AG04450 (cell line): Measurements from ENCODE around the gene RCBTB1. TPM values are rescaled to one million over a fixed set of nuclear protein-coding genes. Genes with fewer than 3 reads are reported as not detected.
"Not testable (repeated sequence)": the region's sequence is repeated elsewhere in the genome, so short reads cannot be mapped to it uniquely, and the experiment has no call there.

Source experiments
- CTCF ChIA-PET: fragments of 300-600, 350-600 bp; formaldehyde crosslinking; extraction: SDS; loops from one replicate; lab custom pipeline; 2022; ENCODE audit warnings: antibody characterized with exemption, inconsistent platforms; lab: Charles Lee
- POLR2A ChIA-PET: fragments of 350-600 bp; formaldehyde crosslinking; extraction: SDS; loops from one replicate; lab custom pipeline; 2021; ENCODE audit warnings: antibody characterized with exemption, inconsistent platforms; lab: Yijun Ruan, JAX
- DNase-seq: peaks from one replicate; pipeline ENCODE4 v3.0.0-alpha.2; 2011; ENCODE audit warnings: low read depth, low spot score
- H3K27ac ChIP-seq: one replicate; pipeline ENCODE4 v1.5.1; 2012; ENCODE audit warnings: low read depth, low read length, control low read depth
- H3K27me3 ChIP-seq: one replicate; pipeline ENCODE4 v1.6.0; 2012; ENCODE audit warnings: low read length; ENCODE audit not compliant: control insufficient read depth, insufficient read depth
- H3K4me3 ChIP-seq: 2 replicates; pipeline ENCODE4 v1.5.1; 2011; ENCODE audit warnings: mild to moderate bottlenecking, low read depth, low read length, control low read depth
- H3K9me3 ChIP-seq: 2 replicates; pipeline ENCODE4 v1.5.1; 2012; ENCODE audit warnings: low read length; ENCODE audit not compliant: control insufficient read depth, insufficient read depth
- polyA plus RNA-seq: library from polyadenylated mRNA; depleted of rRNA; stranded (reverse); fragments of >200 nt; gene quantifications from 2 replicates; pipeline ENCODE4 v1.2.3, GENCODE V29; 2011
- TF ChIP-seq, protein P1 (sequence below): IDR thresholded peaks from 2 replicates; pipeline ENCODE4 v1.5.1; 2011; ENCODE audit warnings: low read depth, low read length, control low read depth, inconsistent platforms

The RCBTB1 gene
- polyA plus RNA-seq, 1 experiment = 28.5 TPM

DNA sequence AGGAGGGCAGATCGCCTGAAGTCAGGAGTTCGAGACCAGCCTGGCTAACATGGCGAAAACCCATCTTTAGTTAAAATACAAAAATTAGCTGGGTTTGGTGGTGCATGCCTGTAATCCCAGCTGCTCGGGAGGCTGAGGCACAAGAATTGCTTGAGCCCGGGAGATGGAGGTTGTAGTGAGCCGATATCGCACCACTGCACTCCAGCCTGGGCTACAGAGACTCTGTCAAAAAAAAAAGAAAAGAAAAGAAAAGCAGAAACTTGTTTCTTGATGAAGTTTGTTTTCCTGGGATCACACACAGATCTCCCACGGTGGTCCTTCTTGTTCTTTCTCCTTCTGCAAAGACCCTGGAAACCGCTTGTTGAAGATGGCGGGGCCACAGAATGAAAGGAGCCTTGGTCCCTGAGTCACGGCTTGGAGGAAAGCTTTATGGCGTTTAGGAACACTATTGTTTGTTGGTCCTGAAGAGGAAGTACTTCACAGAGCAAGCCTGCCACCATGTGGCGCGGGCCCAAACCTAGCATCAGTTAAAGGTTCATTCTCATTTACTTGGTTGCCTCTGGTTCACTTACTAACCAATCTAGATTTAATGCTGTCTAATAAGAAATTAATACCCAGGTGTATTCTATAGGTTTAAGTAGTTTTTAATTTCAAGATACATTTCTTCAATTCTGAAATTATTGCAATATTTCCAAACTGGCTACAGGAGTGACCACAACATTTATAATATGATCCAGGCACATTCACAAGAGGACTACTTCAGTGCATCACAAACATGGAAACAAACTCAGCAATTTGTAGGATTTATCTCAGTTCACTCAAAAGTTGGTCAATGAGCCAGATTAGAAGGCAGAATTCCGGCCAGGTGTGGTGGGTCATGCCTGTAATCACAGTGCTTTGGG, 21.6 kb upstream of the RCBTB1 start:
- DNase-seq = peak; percentile 68
- POLR2A ChIA-PET = no interaction called here
- TF ChIP-seq, protein P1, sequence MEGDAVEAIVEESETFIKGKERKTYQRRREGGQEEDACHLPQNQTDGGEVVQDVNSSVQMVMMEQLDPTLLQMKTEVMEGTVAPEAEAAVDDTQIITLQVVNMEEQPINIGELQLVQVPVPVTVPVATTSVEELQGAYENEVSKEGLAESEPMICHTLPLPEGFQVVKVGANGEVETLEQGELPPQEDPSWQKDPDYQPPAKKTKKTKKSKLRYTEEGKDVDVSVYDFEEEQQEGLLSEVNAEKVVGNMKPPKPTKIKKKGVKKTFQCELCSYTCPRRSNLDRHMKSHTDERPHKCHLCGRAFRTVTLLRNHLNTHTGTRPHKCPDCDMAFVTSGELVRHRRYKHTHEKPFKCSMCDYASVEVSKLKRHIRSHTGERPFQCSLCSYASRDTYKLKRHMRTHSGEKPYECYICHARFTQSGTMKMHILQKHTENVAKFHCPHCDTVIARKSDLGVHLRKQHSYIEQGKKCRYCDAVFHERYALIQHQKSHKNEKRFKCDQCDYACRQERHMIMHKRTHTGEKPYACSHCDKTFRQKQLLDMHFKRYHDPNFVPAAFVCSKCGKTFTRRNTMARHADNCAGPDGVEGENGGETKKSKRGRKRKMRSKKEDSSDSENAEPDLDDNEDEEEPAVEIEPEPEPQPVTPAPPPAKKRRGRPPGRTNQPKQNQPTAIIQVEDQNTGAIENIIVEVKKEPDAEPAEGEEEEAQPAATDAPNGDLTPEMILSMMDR = peak; percentile 87
- Histone ChIP-seq H3K9me3 (peaks cover 3% of the 10 kb centered on the region; the same call in 1 of the 2 replicates), H3K27ac (no peak overlapping the region), H3K27me3 (no peaks in the 10 kb centered on the region), H3K4me3 (no peak overlapping the region)
- CTCF ChIA-PET = interaction anchor here (0.6 to 2.4 kb wide), 15 partner anchors 10 to 416 kb away, joined by 3 to 15 read pairs (median 3); partner anchors contain the start of gene RCBTB1

DNA sequence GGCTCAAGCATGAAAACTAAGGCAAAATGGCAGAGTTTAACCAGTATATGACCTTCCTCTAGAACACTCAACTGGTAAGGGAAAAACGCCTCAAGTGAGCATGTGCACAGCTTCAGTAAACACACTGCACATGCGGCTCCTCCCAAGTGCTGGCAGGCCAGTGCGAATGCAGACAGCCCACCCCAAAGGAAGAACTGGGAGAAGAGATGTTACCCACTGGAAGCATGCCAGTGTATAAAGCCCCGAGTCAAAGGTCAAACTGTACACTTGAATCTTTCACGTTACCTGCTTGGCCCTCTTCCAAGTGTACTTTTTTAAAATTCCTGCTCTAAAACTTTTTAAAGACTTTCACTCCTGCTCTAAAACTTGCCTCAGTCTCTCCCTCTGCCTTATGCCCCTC, 19.2 kb upstream of the RCBTB1 start:
- ChIA-PET CTCF (no interaction called here), POLR2A (no interaction called here)
- TF ChIP-seq, protein P1 = no peak
- no peaks in the 10 kb centered on the region for H3K9me3 ChIP-seq
- H3K4me3 ChIP-seq = no peak overlapping the region
- H3K27ac ChIP-seq = no peak overlapping the region
- DNase-seq = no peak
- H3K27me3 ChIP-seq = no peaks in the 10 kb centered on the region

DNA sequence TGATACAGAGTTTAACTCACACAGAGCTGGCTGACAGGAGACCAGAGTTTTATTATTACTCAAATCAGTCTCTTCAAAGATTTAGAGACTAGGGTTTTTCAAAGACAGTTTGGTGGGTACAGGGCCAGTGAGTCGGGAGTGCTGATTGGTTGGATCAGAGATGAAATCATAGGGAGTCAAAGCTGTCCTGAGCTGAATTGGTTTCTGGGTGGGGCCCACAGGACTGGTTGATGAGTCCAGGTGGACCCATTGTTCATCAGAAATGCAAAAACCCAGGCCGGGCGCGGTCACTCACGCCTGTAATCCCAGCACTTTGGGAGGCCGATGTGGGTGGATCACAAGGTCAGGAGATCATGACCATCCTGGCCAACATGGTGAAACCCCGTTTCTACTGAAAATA, 17.3 kb upstream of the RCBTB1 start:
- not testable (repeated sequence) for H3K9me3 ChIP-seq, H3K27me3 ChIP-seq, H3K27ac ChIP-seq, DNase-seq, H3K4me3 ChIP-seq
- ChIA-PET POLR2A (interaction anchor here (1.1 kb wide), 1 partner anchor 159 kb away, joined by 3 read pairs; no protein-coding TSS in a partner anchor), CTCF (interaction anchor here (1.1 kb wide), 1 partner anchor 362 kb away, joined by 3 read pairs; no protein-coding TSS in a partner anchor)

DNA sequence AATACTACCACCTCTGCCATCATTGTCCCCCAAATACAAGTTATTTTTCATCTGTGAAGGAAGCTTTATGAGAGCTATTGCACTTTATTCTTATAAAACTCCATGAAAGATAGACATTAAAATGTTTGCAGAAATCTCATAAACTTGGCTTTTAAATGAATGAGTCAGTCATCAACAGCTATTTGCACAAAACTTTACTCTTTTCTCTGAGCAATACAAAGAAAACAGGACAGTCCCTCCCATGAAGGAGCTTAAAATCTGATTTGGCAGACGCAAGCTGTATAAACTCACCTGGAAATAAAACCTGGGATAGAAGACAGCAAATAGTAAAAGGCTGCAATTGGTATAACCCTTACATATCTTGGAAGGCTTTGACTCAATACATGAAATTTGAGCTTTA, 16.6 kb upstream of the RCBTB1 start:
- ChIA-PET POLR2A (interaction anchor here (1.1 kb wide), 1 partner anchor 159 kb away, joined by 3 read pairs; no protein-coding TSS in a partner anchor), CTCF (interaction anchor here (0.9 kb wide), 1 partner anchor 245 kb away, joined by 3 read pairs; no protein-coding TSS in a partner anchor)
- no peak overlapping the region for H3K4me3 ChIP-seq
- DNase-seq = no peak
- H3K27ac ChIP-seq = no peak overlapping the region
- TF ChIP-seq, protein P1 = no peak
- H3K9me3 ChIP-seq = no peaks in the 10 kb centered on the region
- H3K27me3 ChIP-seq = peaks cover 3% of the 10 kb centered on the region

DNA sequence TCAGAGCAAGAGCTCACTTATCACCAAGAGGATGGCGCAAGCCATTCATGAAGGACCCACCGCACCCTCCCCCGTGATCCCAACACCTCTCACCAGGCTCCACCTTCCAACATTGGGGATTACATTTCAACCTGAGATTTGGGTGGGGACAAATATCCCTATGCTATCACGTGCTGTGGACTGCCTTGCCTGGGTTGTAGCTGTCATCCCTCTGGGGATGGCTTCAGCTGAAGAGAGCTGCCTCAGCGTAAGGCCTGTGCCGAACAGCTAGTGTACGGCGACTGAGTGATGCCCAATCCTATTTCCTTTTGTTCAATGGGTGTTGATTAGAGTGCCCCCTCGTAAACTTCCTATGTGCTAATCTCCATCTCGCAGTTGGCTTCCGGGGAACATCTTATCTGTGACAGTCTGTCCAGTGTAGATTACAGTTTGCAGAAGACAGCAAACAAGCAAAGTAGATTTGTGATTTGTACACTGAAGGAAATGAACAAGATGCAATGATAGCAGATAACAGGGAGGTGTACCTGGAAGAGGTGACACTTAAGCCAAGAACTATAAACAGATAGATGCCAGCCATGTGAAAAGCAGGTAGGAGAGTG, 11.8 kb upstream of the RCBTB1 start:
- DNase-seq = no peak
- H3K27me3 ChIP-seq = peaks cover 3% of the 10 kb centered on the region
- H3K4me3 ChIP-seq = no peak overlapping the region
- CTCF ChIA-PET = interaction anchor here (1.2 kb wide), 1 partner anchor 10 kb away, joined by 5 read pairs; no protein-coding TSS in a partner anchor
- no peak overlapping the region for H3K27ac ChIP-seq
- TF ChIP-seq, protein P1 = no peak
- POLR2A ChIA-PET = no interaction called here
- H3K9me3 ChIP-seq = no peaks in the 10 kb centered on the region
